OCI-LY7 (cell line): Measurements from ENCODE around the gene CATSPERE. TPM values are rescaled to one million over a fixed set of nuclear protein-coding genes. Genes with fewer than 3 reads are reported as not detected.
"Not testable (repeated sequence)": the region's sequence is repeated elsewhere in the genome, so short reads cannot be mapped to it uniquely, and the experiment has no call there.

ENCODE experiments used
- BruUV-seq: library from RNA; stranded (reverse); fragments of 400-500 nt; replicated peaks from 2 replicates; lab custom pipeline; 2021; lab: Mats Ljungman, UMichigan
- CTCF ChIA-PET: fragments of 300-600 bp; sonication (Branson Sonifier 250); formaldehyde crosslinking; loops from one replicate; lab custom pipeline; 2022; ENCODE audit warnings: antibody characterized with exemption; ENCODE audit not compliant: unreplicated experiment; lab: Charles Lee
- POLR2A ChIA-PET: fragments of 300-600 bp; sonication (Branson Sonifier 250); formaldehyde crosslinking; loops from one replicate; lab custom pipeline; 2022; ENCODE audit warnings: antibody characterized with exemption; lab: Charles Lee
- DNase-seq: peaks from one replicate; pipeline ENCODE4 v3.0.0-alpha.2; 2015; ENCODE audit warnings: low spot score
- H2AFZ ChIP-seq: fragments of 200-600 bp; sonication (generic), shearing (Covaris generic); 2 replicates; pipeline ENCODE4 v1.6.1; 2014; ENCODE audit warnings: mild to moderate bottlenecking, antibody characterized with exemption, low read length, moderate library complexity
- H3K27ac ChIP-seq: fragments of 200-600 bp; sonication (generic); 2 replicates; pipeline ENCODE4 v1.5.1; 2014; ENCODE audit warnings: mixed run types, low read depth, mild to moderate bottlenecking, moderate library complexity, low read length, inconsistent platforms; ENCODE audit not compliant: poor library complexity, severe bottlenecking
- H3K36me3 ChIP-seq: fragments of 200-600 bp; sonication (generic); 2 replicates; pipeline ENCODE4 v1.6.1; 2014; ENCODE audit warnings: mild to moderate bottlenecking, antibody characterized with exemption, low read length, moderate library complexity, mixed read lengths; ENCODE audit not compliant: insufficient read depth
- H3K4me1 ChIP-seq: fragments of 200-600 bp; sonication (generic); 2 replicates; pipeline ENCODE4 v1.5.1; 2014; ENCODE audit warnings: mild to moderate bottlenecking, low read length; ENCODE audit not compliant: insufficient read depth, poor library complexity, severe bottlenecking
- H3K4me2 ChIP-seq: fragments of 200-600 bp; sonication (generic); 2 replicates; pipeline ENCODE4 v1.6.1; 2014; ENCODE audit warnings: mild to moderate bottlenecking, low read length
- H3K4me3 ChIP-seq: fragments of 200-600 bp; sonication (generic); 2 replicates; pipeline ENCODE4 v1.5.1; 2014; ENCODE audit warnings: mild to moderate bottlenecking, low read depth, low read length; ENCODE audit not compliant: poor library complexity, severe bottlenecking
- H3K79me2 ChIP-seq: fragments of 200-600 bp; sonication (generic); 2 replicates; pipeline ENCODE4 v1.6.1; 2016; ENCODE audit warnings: low read depth, mild to moderate bottlenecking, low read length, moderate library complexity, mixed read lengths; ENCODE audit not compliant: insufficient read depth
- H3K9me2 ChIP-seq: fragments of 200-600 bp; sonication (generic); 2 replicates; pipeline ENCODE4 v1.6.1; 2016; ENCODE audit warnings: mild to moderate bottlenecking, low read length, mixed read lengths; ENCODE audit not compliant: insufficient read depth
- H3K9me3 ChIP-seq: fragments of 200-600 bp; sonication (generic); 2 replicates; pipeline ENCODE4 v1.6.1; 2014; ENCODE audit warnings: mild to moderate bottlenecking, mixed run types, low read length, mixed read lengths
- H4K20me1 ChIP-seq: fragments of 200-600 bp; sonication (generic); 2 replicates; pipeline ENCODE4 v1.6.1; 2014; ENCODE audit warnings: mild to moderate bottlenecking, antibody characterized with exemption, low read length, moderate library complexity, mixed read lengths; ENCODE audit not compliant: insufficient read depth
- EZH2phosphoT487 ChIP-seq: fragments of 200-600 bp; sonication (generic); IDR thresholded peaks from 2 replicates; pipeline ENCODE4 v1.6.1; 2018; ENCODE audit warnings: low read depth, borderline replicate concordance, mild to moderate bottlenecking, mixed run types, antibody characterized with exemption, low read length, moderate library complexity, mixed read lengths
- intact Hi-C: fragments of 100-400 bp; cut with micrococcal nuclease; formaldehyde crosslinking; loops from one replicate; pipeline ENCODE4 v1.10.0; 2022; ENCODE audit not compliant: unreplicated experiment
- total RNA-seq, 2 experiments: library from RNA; depleted of rRNA in 1 of 2; stranded (reverse); fragments of >200 nt in 1 of 2; shearing (Covaris generic) in 1 of 2; gene quantifications; 2 replicates each; pipeline ENCODE4 v1.2.3, GENCODE V29; 2014 to 2022
- TF ChIP-seq, protein P1 (sequence below): fragments of 200-600 bp; sonication (generic); conservative IDR thresholded peaks from 2 replicates; pipeline ENCODE4 v1.5.1; 2014; ENCODE audit warnings: mild to moderate bottlenecking, antibody characterized with exemption, low read length, moderate library complexity, mixed read lengths

Gene CATSPERE
- total RNA-seq, 2 experiments from 2014 or later, result 0.41 to 1.1 TPM

DNA sequence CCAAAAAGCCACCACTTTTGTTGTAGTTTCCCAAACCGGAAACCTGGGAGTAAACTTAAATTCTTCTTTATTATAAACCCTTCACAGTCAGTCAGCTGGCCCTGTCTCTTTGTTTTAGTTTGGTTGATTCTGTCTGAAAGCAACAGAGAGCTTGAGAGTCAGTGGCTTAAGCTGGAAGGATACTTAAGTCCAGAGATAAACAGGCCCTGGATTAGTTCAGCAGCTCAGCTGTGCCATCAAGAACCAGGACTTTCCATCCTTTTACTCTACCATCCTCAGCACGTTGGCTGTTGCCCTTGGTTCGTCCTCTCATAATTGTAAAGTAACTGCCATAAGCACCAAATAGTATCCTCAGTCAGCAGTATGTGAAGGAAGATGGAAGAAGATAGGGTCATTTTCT, 196.3 kb downstream of the CATSPERE start:
- CTCF ChIA-PET, result no interaction called here
- Histone ChIP-seq H3K36me3 (peaks cover 58% of the 10 kb centered on the region), H2AFZ (no peak overlapping the region), H3K4me3 (no peak overlapping the region), H3K4me1 (peaks cover 45% of the 10 kb centered on the region), H3K4me2 (0 out of 2 replicates have a peak overlapping the region, but pooled peaks have one; percentile 31), H4K20me1 (peaks cover 20% of the 10 kb centered on the region; the same call in 1 of the 2 replicates), H3K79me2 (peaks cover 85% of the 10 kb centered on the region), H3K9me3 (peaks cover 16% of the 10 kb centered on the region), H3K9me2 (no peaks in the 10 kb centered on the region), H3K27ac (no peak overlapping the region)
- TF ChIP-seq EZH2phosphoT487, result no peak
- TF ChIP-seq, protein P1, sequence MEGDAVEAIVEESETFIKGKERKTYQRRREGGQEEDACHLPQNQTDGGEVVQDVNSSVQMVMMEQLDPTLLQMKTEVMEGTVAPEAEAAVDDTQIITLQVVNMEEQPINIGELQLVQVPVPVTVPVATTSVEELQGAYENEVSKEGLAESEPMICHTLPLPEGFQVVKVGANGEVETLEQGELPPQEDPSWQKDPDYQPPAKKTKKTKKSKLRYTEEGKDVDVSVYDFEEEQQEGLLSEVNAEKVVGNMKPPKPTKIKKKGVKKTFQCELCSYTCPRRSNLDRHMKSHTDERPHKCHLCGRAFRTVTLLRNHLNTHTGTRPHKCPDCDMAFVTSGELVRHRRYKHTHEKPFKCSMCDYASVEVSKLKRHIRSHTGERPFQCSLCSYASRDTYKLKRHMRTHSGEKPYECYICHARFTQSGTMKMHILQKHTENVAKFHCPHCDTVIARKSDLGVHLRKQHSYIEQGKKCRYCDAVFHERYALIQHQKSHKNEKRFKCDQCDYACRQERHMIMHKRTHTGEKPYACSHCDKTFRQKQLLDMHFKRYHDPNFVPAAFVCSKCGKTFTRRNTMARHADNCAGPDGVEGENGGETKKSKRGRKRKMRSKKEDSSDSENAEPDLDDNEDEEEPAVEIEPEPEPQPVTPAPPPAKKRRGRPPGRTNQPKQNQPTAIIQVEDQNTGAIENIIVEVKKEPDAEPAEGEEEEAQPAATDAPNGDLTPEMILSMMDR, result no peak
- intact Hi-C loops, result no loop called here
- BruUV-seq, result no TSS peak
- POLR2A ChIA-PET, result interaction anchor here (1.1 to 1.7 kb wide), 2 partner anchors 14 to 43 kb away, joined by 3 to 4 read pairs; no protein-coding TSS in a partner anchor
- no peak for DNase-seq

DNA sequence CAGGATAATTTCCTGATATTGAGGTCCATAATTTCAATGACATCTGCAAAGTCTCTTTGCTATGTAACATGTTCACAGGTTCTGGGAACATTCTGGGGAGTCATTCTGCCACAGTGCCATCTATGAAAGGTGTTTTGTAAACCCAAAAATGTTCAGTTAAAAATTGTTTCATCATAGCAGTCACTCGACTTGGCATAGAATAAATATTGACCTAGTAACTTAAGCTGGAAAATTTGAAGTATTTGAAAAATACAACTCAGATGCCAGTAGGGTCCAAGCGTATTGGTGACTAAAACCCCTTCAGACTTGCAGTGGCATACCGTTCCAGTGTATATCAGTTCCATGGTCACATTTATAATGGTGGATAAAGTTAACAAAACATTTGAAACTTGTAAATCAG, 198.6 kb downstream of the CATSPERE start:
- peaks cover 91% of the 10 kb centered on the region for H3K79me2 ChIP-seq
- H3K9me3 ChIP-seq, result peaks cover 16% of the 10 kb centered on the region
- H3K36me3 ChIP-seq, result peaks cover 58% of the 10 kb centered on the region
- BruUV-seq, result no TSS peak
- no peak for TF ChIP-seq EZH2phosphoT487
- TF ChIP-seq, protein P1, result no peak
- intact Hi-C loops, result no loop called here
- DNase-seq, result no peak
- H3K4me1 ChIP-seq, result peaks cover 67% of the 10 kb centered on the region
- H3K27ac ChIP-seq, result peak overlapping the region; percentile 22
- peaks cover 12% of the 10 kb centered on the region; the same call in 1 of the 2 replicates for H4K20me1 ChIP-seq
- ChIA-PET POLR2A (interaction anchor here (1.1 to 1.6 kb wide), 2 partner anchors 8 to 142 kb away, joined by 3 to 5 read pairs; no protein-coding TSS in a partner anchor), CTCF (no interaction called here)
- no peak overlapping the region for H3K4me3 ChIP-seq
- peak overlapping the region; percentile 31; the same call in 1 of the 2 replicates for H3K4me2 ChIP-seq
- H3K9me2 ChIP-seq, result no peaks in the 10 kb centered on the region
- H2AFZ ChIP-seq, result no peak overlapping the region

DNA sequence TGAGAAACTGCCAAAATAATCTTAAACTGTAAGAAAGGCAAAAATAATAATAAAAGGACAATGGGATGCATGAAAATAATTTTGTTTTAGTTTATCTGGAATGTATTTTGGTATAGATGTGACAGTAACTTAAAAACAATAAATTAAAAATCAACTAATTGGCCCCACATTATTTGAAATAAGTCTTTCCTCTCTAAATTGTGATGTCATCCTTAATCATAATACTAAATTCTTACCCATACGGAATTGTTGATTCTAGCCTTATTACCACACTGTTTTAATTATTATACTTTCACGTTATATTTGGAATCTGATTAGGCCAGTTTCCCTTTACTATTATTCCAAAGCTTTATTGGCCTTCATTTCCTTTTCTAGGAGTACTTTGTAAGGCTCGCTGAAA, 199.5 kb downstream of the CATSPERE start:
- Histone ChIP-seq H3K4me2 (no peak overlapping the region), H3K79me2 (peaks cover 91% of the 10 kb centered on the region), H3K4me3 (no peak overlapping the region), H3K9me3 (peaks cover 16% of the 10 kb centered on the region), H3K36me3 (peaks cover 56% of the 10 kb centered on the region), H2AFZ (no peak overlapping the region), H3K9me2 (no peaks in the 10 kb centered on the region), H3K27ac (no peak overlapping the region), H4K20me1 (peaks cover 3% of the 10 kb centered on the region; the same call in 1 of the 2 replicates), H3K4me1 (peaks cover 70% of the 10 kb centered on the region)
- no peak for DNase-seq
- POLR2A ChIA-PET, result no interaction called here
- CTCF ChIA-PET, result no interaction called here
- BruUV-seq, result no TSS peak
- intact Hi-C loops, result no loop called here
- TF ChIP-seq EZH2phosphoT487, result no peak
- TF ChIP-seq, protein P1, result no peak

DNA sequence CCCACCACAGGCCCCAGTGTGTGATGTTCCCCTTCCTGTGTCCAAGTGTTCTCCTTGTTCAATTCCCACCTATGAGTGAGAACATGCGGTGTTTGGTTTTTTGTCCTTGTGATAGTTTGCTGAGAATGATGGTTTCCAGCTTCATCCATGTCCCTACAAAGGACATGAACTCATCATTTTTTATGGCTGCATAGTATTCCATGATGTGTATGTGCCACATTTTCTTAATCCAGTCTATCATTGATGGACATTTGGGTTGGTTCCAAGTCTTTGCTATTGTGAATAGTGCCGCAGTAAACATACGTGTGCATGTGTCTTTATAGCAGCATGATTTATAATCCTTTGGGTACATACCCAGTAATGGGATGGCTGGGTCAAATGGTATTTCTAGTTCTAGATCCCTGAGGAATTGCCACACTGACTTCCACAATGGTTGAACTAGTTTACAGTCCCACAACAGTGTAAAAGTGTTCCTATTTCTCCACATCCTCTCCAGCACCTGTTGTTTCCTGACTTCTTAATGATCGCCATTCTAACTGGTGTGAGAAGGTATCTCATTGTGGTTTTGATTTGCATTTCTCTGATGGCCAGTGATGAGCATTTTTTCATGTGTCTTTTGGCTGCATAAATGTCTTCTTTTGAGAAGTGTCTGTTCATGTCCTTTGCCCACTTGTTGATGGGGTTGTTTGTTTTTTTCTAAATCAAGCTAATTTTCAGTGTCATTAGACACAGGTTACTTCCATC, 200.7 kb downstream of the CATSPERE start:
- CTCF ChIA-PET, intact Hi-C loops, BruUV-seq, H4K20me1 ChIP-seq, H2AFZ ChIP-seq, H3K9me2 ChIP-seq, POLR2A ChIA-PET, DNase-seq: not testable (repeated sequence)
- peaks cover 16% of the 10 kb centered on the region for H3K9me3 ChIP-seq
- peaks cover 45% of the 10 kb centered on the region for H3K36me3 ChIP-seq
- peak overlapping the region; percentile 57 for H3K4me3 ChIP-seq
- peak overlapping the region; percentile 70 for H3K4me2 ChIP-seq
- H3K4me1 ChIP-seq, result peaks cover 73% of the 10 kb centered on the region
- peaks cover 91% of the 10 kb centered on the region for H3K79me2 ChIP-seq
- H3K27ac ChIP-seq, result peak overlapping the region; percentile 62
